22Rv1 (cell line): ENCODE results near the gene ATXN10.

Experiments used
- CTCF ChIP-seq: fragments of 450-650 bp; IDR thresholded peaks from 2 replicates; pipeline ENCODE4 v1.5.1; 2017; ENCODE audit warnings: mild to moderate bottlenecking
- ZFX ChIP-seq: fragments of 450-650 bp; IDR thresholded peaks from 2 replicates; pipeline ENCODE4 v1.6.1; 2017; ENCODE audit warnings: antibody characterized with exemption, borderline replicate concordance

- no peak for TF ChIP-seq CTCF
- no peak for TF ChIP-seq ZFX
Measured at GRCh38 chr22:45703758-45704157, 32.1 kb downstream of the ATXN10 start.
